Mucosa of descending colon (tissue), 3 donors: ENCODE data around the gene NCF4. TPM values are rescaled to one million over a fixed set of nuclear protein-coding genes. Genes with fewer than 3 reads are reported as not detected.

ENCODE experiments used
- ATAC-seq: fragments of 200-7000 bp; cut with Tn5 transposase; one replicate; pipeline ENCODE4 v1.9.1; 2020; ENCODE audit warnings: mild to moderate bottlenecking, moderate library complexity
- DNase-seq, 3 donors: peaks; one replicate each; pipeline ENCODE4 v3.0.0-alpha.2; 2020
- H3K36me3 ChIP-seq: fragments of 200-600 bp; one replicate; pipeline ENCODE4 v1.8.0; 2021; ENCODE audit warnings: low read depth, mild to moderate bottlenecking
- H3K4me1 ChIP-seq: fragments of 200-600 bp; one replicate; pipeline ENCODE4 v1.8.0; 2021; ENCODE audit warnings: low read depth, mild to moderate bottlenecking
- H3K4me3 ChIP-seq: fragments of 200-600 bp; one replicate; pipeline ENCODE4 v1.8.0; 2021; ENCODE audit warnings: mild to moderate bottlenecking
- H3K9me3 ChIP-seq: fragments of 200-600 bp; one replicate; pipeline ENCODE4 v1.8.0; 2021; ENCODE audit warnings: mild to moderate bottlenecking
- CTCF ChIP-seq: fragments of 200-600 bp; IDR thresholded peaks from one replicate; pipeline ENCODE4 v1.8.0; 2022; ENCODE audit warnings: antibody characterized with exemption, mild to moderate bottlenecking
- intact Hi-C, 2 donors: fragments of 100-400 bp; cut with DNase I in 1 of 2; cut with micrococcal nuclease in 1 of 2; formaldehyde crosslinking; loops; one replicate each; pipeline versions ENCODE4 v1.11.0 to v1.11.1; 2022; cut with DNase I, micrococcal nuclease
- total RNA-seq, 3 donors: library from RNA; stranded (reverse); fragmentation: NEBNext Ultra II Directional in 2 of 3; extraction: Animal tissue kit (Norgen Biotek cat#: 25700) in 2 of 3; gene quantifications; one replicate each; pipeline versions ENCODE4 v1.2.1 to v1.2.4, GENCODE V29; 2021 to 2023
- donor health status: DM: no; HTN: no; CAD: no; lungs with moderate emphysema.
- donor health status: DM: no; HTN: no; CAD: no.
- donor health status: DM: no; HTN: yes; CAD: no.

The NCF4 gene
- total RNA-seq, 3 donors from 2014 or later = 6.3 to 15.2 (median 14.8) TPM

GRCh38 chr22:36872866-36873498, 12.2 kb downstream of the NCF4 start:
- H3K4me3 ChIP-seq = no peak overlapping the region
- no peak for TF ChIP-seq CTCF
- no peaks in the 10 kb centered on the region for H3K9me3 ChIP-seq
- ATAC-seq = no peak
- no peaks in the 10 kb centered on the region for H3K36me3 ChIP-seq
- intact Hi-C loops = no loop called here
- DNase-seq = no peak
- no peaks in the 10 kb centered on the region for H3K4me1 ChIP-seq

GRCh38 chr22:36873614-36874308, 13.0 kb downstream of the NCF4 start:
- H3K9me3 ChIP-seq = no peaks in the 10 kb centered on the region
- intact Hi-C loops = no loop called here
- peak; percentile 81 for ATAC-seq
- TF ChIP-seq CTCF = no peak
- H3K36me3 ChIP-seq = no peaks in the 10 kb centered on the region
- no peaks in the 10 kb centered on the region for H3K4me1 ChIP-seq
- DNase-seq = peak in 1 of 3 donors; percentile 28
- no peak overlapping the region for H3K4me3 ChIP-seq

- Histone ChIP-seq H3K4me1 (no peaks in the 10 kb centered on the region), H3K36me3 (no peaks in the 10 kb centered on the region), H3K4me3 (no peak overlapping the region), H3K9me3 (no peaks in the 10 kb centered on the region)
- ATAC-seq (no peak), DNase-seq (no peak)
- TF ChIP-seq CTCF = no peak
- intact Hi-C loops = no loop called here
Measured at GRCh38 chr22:36874309-36874696, 13.5 kb downstream of the NCF4 start.

- DNase-seq (no peak), ATAC-seq (no peak)
- no peak for TF ChIP-seq CTCF
- Histone ChIP-seq H3K4me1 (no peaks in the 10 kb centered on the region), H3K9me3 (no peaks in the 10 kb centered on the region), H3K4me3 (no peak overlapping the region), H3K36me3 (no peaks in the 10 kb centered on the region)
- intact Hi-C loops = no loop called here
Measured at GRCh38 chr22:36874736-36875135, 13.9 kb downstream of the NCF4 start.

- no peak for TF ChIP-seq CTCF
- DNase-seq = no peak
- Histone ChIP-seq H3K4me3 (no peak overlapping the region), H3K4me1 (no peaks in the 10 kb centered on the region), H3K9me3 (peaks cover under 1% of the 10 kb centered on the region), H3K36me3 (no peaks in the 10 kb centered on the region)
- intact Hi-C loops = no loop called here
- ATAC-seq = no peak
Measured at GRCh38 chr22:36875741-36876140, 14.9 kb downstream of the NCF4 start.
